GM15510 (cell line): ENCODE results near the gene TRIM72.
A peak's percentile ranks its signal among the peaks of the same experiment; 100 is the strongest.

Experiments used
- POLR2A ChIP-seq: IDR thresholded peaks from 3 replicates; pipeline ENCODE4 v1.6.1; 2011; ENCODE audit warnings: borderline replicate concordance; ENCODE audit not compliant: insufficient read length; ENCODE audit errors: extremely low read depth

The TRIM72 gene

GRCh38 chr16:31200821-31201568, 12.9 kb upstream of the TRIM72 start:
- no peak for TF ChIP-seq POLR2A

- peak; percentile 2 for TF ChIP-seq POLR2A
Measured at GRCh38 chr16:31201582-31202413, 12.1 kb upstream of the TRIM72 start.

GRCh38 chr16:31202414-31203375, 11.2 kb upstream of the TRIM72 start, which contains the start of gene PYCARD:
Gene PYCARD (minus strand): TSS chr16:31202760. CDS start chr16:31202690, 70 bp downstream.
- TF ChIP-seq POLR2A: peak; percentile 34

GRCh38 chr16:31204871-31205666, 8.8 kb upstream of the TRIM72 start:
- TF ChIP-seq POLR2A: no peak

- TF ChIP-seq POLR2A: no peak
Measured at GRCh38 chr16:31206776-31207175, 7.1 kb upstream of the TRIM72 start.

GRCh38 chr16:31213342-31213741, 577 bp upstream of the TRIM72 start:
- no peak for TF ChIP-seq POLR2A

- no peak for TF ChIP-seq POLR2A
Measured at GRCh38 chr16:31214708-31215286, 878 bp downstream of the TRIM72 start.

- no peak for TF ChIP-seq POLR2A
Measured at GRCh38 chr16:31215287-31216162, 1.6 kb downstream of the TRIM72 start.

- no peak for TF ChIP-seq POLR2A
Measured at GRCh38 chr16:31216422-31217135, 2.7 kb downstream of the TRIM72 start, which contains the start of gene PYDC1. Gene PYDC1 (minus strand): TSS chr16:31217135. CDS start chr16:31217028, 107 bp downstream.

GRCh38 chr16:31217136-31217530, 3.2 kb downstream of the TRIM72 start:
- no peak for TF ChIP-seq POLR2A

- no peak for TF ChIP-seq POLR2A
Measured at GRCh38 chr16:31219154-31219741, 5.3 kb downstream of the TRIM72 start.
